GM18511 (cell line): ENCODE data around the gene ADIPOQ.
"Not testable (repeated sequence)": the region's sequence is repeated elsewhere in the genome, so short reads cannot be mapped to it uniquely, and the experiment has no call there.

ENCODE experiments used
- ATAC-seq: cut with Tn5 transposase; IDR thresholded peaks from one replicate; pipeline ENCODE4 v1.9.1; 2021; ENCODE audit warnings: mild to moderate bottlenecking, moderate library complexity; ENCODE audit not compliant: unreplicated experiment

ADIPOQ gene

DNA sequence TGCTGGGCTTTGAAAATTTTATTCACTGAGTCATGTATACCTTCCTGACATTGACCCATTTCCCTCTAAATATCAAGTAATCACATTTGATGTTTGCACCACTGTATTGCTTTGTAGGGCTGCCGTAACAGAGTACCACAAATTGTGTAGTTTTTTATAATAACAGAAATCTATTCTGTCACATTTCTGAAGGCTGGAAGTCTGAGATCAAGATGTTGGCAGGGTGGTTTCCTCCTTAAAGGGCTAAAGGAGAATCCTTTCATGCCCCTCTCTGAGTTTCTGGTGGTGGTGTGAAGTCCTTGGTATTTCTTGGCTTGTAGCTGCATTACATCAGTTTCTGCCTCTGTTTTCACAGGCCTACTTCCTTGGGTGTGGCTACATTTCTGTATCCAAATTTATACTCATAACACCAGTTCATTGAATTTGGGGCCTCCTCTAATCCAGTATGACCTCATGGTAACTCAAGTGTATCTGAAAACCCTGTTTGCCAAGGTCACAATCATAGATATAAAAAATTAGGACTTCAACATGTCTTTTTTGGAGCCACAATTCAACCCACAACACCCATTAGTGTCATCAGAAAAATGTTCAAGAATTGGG, 58.7 kb downstream of the ADIPOQ start:
- no peak for ATAC-seq

DNA sequence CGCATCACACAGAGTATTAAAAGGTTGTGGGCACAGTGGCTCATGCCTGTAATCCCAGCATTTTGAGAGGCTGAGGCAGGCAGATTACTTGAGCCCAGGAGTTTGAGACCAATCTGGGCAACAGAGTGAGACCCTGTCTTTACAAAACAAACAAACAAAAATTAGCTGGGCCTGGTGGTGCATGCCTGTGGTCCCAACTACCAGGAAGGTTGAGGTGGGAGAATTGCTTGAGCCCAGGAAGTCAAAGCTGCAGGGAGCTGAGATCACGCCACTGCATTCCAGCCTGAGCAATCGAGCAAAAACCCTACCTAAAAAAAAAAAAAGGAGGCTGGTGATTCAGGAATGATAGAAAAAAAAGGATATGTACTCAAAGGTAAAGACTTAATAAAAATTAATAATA, 59.6 kb downstream of the ADIPOQ start:
- ATAC-seq, result no peak

DNA sequence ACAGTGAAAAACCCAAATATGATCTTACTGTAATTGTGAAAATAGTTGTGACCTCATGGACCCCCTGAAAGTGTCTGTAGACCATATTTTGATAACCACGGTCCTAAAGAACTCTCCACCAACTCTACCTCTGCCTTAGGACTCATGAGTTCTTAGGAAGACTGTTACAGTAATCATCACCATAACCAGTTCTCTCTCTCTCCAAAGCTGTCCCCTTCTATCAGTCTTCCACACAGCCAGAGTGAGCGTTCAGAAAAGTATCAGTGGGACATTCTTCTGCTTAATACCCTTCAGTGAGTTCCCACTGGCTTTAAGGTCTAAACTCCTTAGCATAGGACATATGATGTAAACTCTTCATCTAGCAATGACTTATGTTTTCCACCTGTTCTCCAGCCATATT, 60.2 kb downstream of the ADIPOQ start:
- ATAC-seq, result no peak

DNA sequence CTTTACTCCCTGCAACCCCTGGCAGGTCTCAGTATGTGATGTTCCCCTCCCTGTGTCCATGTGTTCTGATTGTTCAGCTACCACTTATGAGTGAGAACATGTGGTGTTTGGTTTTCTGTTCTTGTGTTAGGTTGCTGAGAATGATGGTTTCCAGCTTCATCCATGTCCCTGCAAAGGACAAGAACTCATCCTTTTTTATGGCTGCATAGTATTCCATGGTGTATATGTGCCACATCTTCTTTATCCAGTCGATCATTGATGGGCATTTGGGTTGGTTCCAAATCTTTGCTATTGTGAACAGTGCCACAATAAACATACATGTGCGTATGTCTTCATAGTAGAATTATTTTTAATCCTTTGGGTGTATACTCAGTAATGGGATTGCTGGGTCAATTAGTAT, 61.2 kb downstream of the ADIPOQ start:
- ATAC-seq, result not testable (repeated sequence)

DNA sequence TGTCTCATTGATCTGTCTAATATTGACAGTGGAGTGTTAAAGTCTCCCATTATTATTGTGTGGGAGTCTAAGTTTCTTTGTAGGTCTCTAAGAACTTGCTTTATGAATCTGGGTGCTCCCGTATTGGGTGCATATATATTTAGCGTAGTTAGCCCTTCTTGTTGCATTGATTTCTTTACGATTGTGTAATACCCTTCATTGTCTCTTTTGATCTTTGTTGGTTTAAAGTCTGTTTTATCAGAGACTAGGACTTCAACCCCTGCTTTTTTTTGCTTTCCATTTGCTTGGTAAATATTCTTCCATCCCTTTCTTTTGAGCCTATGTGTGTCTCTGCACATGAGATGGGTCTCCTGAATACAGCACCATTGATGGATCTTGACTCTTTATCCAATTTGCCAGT, 64.6 kb downstream of the ADIPOQ start:
- ATAC-seq, result not testable (repeated sequence)
